GM21786 (cell line): ENCODE measurements around the gene HCFC2.
A peak's percentile ranks its signal among the peaks of the same experiment; 100 is the strongest.

ENCODE experiments used
- ATAC-seq: cut with Tn5 transposase; IDR thresholded peaks from one replicate; pipeline ENCODE4 v1.9.1; 2021; ENCODE audit not compliant: unreplicated experiment

Gene HCFC2

DNA sequence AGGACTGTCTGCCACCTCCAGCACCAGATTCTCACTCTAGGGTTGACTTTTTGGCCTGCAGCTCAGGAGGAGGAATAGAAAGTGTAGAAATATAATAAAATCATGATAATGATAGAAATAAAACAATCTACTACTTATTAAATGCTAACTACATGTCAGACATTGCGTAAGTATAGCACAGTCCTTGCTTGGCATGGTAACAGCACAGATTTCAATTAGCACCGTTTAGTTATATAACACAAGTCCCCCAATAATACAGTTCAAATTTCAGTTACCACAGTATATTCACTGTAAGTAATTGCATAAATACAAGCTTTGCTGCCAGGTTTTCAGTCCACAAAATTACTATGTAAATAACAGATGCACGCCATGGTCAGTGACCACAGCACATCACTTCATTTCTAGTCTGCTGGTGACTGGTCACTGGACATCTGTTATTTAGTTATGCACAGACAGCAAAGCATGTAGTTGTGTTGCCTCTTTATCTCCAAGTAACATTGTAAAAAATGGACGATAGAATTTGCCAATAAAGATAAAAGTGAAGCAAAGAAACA, 7.8 kb upstream of the HCFC2 start:
- ATAC-seq: no peak

DNA sequence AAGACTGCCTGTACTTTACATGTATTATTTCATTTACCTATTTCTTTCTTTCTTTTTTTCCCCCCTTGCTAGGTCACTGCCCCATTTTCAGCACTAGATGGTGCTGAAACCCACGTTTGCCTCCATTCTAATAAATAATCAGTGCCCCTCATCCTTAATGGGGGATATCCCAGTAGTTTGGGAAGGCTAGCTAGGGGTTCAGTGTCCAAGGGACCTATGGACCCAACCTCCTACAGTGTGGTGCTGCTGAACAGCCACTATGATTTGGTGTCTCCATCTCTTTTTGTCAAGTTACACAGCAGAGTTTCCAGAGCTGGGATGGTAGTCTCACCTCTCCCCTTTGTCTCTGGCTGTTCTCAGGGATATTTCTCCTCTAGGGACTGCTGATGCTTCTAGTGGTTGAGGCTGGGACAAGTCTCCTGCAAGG, 6.5 kb upstream of the HCFC2 start:
- ATAC-seq: no peak

DNA sequence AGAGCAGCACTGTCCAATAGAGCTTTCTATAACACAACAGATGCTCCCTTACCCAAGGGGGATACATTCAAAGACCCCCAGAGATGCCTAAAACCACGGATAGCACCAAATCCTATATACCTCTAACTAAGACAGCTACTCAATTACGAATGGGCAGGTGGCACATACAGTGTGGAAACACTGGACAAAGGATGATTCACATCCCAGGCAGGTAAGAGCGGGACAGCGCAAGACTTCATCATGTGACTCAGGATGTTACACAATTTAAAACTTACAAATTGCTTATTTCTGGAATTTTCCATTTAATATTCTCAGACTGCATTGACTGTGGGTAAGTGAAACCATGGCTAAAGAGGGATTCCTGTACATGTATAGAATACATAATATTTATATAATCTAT, 5.5 kb upstream of the HCFC2 start:
- ATAC-seq: no peak

DNA sequence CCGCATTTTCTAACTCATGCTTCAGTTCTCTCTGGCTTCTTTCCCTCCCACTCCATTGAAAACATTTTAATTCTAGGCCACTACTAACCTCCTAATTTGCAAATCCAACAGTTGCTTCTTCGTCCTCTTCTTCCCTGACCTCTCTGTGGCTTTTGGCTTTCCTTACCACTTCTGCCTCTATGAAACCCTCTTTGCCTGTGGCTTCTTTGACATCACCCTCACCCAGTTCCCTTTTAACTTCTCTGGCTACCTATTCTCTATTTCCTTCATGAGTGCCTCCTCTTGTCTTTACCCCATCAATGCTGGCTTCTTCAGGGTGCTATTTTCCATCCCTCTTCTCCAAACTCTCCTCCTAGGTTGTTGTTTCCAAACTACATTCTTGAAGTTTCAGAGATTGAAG, 4.4 kb upstream of the HCFC2 start:
- no peak for ATAC-seq

DNA sequence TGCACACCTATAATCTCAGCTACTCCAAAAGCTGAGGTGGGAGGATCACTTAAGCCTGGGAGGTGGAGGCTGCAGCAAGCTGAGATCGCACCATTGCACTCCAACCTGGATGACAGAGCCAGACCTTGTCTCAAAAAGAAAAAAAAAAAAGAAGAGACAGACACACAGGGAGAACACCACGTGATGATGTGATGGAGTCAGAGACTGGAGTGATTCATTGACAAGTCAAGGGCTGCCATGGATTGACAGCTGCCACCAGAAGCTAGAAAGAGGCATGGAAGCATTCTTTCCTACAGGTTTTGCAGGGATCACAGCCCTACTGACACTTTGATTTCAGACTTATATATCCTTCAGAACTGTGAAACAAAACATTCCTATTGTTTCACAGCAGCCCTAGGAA, 3.5 kb upstream of the HCFC2 start:
- no peak for ATAC-seq

DNA sequence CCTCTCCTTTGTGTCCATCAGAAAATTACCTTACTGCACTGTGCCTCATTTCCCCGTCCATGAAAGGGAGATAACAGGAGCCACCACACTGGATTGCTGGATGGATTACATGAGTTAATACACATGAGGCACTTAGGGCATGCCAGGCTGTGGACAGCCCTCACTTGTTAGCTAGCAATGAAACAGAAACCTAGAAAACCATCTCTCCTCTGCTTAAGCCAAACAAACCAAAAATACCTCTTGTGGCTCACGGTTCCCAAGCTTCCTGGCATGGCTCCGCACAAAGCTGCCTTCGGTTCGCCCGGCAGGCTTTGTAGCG, 660 bp upstream of the HCFC2 start:
- peak; percentile 27 for ATAC-seq

DNA sequence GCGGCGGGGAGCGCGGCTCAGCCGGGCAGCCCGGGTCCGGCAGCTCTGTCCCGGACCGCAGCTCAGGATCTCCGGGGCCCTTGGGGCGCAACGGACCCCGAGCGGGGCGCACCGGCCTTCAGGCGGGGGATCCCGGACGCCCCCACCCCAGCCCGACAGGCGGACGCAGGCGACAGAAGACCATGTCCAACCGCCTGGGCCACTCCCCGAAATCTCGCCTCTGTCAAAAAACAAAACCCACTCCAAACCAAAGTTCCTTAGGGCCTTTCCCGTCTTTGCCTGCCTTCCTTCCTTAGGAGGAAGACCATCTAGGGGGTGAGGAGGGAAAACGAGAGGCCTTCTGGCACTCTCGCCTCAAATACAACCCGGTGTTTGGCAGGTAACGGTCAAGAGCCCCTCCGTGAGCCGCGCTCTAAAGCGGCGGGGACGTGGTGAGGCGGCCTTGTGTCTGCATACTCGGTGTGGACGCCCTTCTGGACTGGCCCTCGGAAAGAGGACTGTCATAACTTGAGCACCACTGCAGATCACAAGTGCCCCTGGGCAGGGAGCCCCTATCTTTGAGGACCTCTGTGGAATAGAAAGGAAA, 604 bp downstream of the HCFC2 start:
- ATAC-seq: no peak

DNA sequence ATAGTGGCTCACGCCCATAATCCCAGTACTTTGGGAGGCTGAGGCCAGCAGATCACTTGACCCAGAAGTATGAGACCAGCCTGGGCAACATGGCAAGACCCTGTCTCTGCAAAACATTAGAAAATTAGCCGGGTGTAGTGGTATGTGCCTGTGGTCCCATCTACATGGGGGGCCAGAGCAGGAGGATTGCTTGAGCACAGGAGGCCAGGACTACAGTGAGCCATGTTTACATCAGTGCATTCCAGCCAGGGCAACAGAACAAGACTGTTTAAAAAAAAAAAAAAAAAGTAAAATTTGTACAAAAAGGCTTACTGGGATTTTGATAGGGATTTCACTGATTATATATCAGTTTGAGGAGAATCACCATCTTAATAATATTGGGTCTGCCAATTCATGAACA, 7.8 kb downstream of the HCFC2 start:
- ATAC-seq: no peak

DNA sequence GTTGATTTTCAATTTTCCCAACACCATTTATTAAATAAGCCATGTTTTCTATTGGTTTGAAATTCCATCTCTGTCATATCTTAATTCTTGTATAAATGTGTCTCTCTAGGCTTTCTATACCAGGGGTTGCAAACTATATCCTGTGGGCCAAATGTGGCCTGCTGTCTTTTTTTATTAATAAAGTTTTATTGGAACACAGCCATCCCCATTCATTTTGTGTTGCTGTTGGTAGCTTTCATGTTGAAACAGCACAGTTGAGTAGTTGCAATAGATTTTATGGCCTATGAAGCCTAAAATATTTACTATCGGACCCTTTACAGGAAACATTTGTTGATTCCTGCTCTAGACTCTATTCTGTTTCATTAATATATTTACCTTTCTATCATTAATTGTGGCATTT, 9.4 kb downstream of the HCFC2 start:
- no peak for ATAC-seq

DNA sequence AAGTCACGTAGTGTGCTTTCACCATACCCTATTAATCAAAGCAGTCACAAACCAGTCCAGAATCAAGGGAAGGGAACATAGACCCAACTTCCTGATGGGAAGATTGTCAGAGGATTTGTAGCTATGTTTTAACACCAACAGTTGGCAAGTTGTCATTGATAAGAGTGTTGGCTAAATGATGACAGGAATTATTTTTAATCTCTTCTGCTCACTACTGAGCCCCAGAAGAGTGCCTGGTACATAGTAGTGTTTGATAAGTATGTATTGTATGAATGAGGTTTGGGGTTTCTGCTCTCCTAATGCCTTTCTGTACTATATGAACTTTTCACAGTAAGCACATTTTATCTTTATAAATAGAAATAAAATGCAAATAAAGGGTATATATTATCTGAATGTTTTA, 14.7 kb downstream of the HCFC2 start:
- no peak for ATAC-seq

DNA sequence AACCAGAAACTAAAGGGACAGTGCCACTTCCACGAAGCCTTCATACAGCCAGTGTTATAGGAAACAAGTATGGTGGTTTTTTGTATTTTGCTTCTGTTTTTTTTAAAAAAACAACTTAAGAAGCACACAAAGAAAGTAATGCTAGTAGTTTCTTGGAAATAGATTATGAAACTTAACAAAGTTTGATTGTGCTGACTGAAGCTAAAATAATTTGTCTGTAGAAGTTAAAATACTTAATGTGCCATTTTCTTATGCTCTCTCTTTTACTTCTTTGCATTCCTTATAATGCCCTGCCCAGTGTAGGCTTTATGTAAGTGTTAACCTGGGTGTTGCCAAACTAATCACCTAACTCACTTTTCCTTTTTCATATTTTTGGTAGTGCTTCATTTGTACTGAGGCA, 16.4 kb downstream of the HCFC2 start:
- ATAC-seq: no peak

DNA sequence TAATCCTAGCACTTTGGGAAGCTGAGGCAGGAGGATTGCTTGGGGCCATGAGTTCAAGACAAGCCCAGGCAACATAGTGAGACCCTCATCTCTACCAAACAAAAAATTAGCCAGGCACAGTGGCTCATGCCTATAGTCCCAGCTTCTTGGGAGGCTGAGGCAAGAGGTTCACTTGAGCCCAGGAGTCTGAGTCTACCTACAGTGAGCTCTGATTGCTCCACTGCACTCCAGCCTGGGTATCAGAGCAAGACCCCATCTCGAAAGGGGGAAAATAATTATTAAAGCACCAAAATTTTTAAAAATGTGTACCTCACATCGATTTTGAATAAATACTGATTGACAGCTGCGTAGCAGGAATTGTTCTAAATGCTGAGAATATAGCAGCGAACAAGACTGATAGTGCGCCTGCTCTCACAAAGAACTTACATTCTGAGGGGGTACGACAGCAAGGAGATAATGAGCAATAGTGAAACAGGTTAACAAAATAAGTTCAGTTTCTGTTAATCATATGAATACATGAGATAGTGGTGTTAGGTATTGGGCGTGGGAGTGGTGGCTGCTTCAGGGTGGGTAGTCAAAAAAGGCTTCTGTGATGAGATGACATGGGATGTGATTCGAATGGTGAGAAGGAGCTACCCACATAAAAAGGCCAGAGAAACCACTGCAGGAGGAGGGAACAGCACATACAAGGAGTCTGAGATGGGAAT, 19.6 kb downstream of the HCFC2 start:
- peak; percentile 70 for ATAC-seq

DNA sequence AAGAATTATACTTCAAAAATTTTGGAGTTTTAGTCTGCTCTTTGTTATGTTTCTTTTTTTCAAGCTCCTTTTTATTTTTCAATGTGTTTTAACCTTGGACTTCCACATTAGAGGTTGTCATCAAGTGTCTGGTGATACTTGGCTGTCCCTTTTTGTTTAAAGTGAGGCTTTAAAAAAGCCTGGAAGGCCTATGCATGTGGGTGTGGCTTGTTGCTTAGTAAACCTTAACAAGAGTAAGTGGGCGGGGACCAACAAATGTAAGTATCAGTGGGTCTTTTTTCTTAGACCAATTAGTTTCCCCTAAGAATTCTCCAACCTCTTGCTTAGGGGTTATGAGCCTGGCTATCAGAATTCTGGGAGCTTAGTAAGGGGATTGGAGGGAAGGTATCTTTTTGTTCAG, 26.4 kb downstream of the HCFC2 start:
- no peak for ATAC-seq

DNA sequence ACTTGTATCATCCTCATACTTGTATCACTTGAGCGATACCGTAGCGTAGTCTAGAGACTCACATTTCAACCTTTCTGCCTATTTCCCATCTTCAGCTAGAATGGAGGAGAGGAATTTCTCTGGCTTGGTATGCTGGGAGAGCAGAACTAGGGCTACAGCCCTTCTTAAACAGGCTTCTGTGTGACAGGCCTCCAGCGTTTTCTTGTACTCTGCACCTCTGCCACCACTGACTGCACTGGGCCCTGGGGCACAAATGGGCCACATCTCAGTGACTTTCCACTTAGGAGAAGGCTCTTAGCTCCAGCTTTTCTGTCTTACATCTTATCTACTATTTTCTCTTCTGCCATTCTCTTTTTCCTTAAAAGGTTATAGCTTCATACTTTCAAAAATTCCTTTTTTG, 26.8 kb downstream of the HCFC2 start:
- ATAC-seq: no peak

DNA sequence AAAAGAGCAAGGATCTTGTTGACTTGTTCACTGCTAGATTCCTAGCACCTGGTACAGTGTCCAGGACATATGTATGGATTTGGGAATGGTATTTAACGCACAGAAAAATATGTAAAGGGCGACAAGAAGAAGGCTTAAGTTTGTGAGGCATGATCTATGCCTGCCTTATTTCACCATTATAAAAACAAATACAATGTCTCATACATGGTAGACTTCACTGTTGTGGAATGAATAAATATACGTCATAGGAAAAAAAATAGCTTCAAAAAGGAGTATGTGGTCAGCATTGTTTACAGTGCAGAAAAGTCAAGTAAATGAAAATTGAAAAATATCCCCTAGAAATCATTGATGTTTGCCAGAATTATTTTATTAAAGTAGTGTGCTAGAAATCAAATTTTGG, 30.0 kb downstream of the HCFC2 start:
- ATAC-seq: no peak

DNA sequence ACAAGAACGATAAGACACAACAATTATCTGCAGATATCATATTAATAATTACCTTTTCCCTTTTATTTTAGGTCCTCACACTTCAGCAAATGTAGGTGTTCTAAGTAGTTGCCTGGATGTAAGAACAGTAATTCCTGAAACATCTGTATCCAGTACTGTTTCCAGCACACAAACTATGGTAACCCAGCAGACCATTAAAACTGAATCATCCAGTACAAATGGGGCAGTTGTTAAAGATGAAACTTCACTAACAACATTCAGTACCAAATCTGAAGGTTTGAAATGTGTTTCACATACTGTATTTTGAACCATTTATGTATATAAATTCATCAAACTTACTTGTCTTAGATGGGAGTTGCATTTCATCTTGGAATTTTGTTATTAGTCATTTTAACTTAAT, 31.0 kb downstream of the HCFC2 start:
- no peak for ATAC-seq

DNA sequence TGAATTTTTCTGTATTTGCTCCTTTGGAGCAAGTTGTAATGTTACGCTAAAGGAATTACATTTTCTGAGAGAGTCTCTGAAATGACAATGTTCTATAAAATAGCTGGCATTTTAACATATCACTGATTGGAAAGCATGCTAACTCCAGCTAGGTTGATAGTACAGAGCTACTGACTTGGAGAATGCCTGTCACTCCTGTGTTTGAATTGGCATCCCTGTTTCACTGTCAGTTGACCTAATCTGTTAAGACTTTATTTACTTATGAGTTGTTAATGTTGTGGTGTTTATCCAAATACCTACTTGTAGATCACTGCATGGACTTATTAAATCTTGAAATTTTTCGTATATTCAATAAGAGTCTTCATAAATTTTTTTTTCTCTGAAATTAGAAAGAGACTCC, 33.6 kb downstream of the HCFC2 start:
- ATAC-seq: no peak

DNA sequence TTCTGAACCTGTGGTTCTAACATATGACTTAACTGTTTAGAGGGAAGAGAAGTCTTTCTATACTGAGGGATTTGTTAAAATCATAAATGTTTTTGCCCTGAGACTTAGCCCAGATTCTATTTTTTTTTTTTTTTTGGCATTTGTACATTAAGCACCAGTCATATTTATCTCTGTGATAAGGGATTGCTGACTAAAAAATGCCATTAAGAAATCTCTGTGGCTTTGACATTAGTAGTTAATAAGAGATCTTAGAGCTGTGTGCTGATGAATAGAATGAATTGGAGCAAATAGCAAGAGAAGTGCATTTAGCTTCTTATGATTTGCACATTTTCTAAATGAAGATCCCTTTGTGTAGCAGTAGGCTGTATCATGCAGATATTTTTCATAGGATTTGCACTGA, 41.1 kb downstream of the HCFC2 start:
- no peak for ATAC-seq

DNA sequence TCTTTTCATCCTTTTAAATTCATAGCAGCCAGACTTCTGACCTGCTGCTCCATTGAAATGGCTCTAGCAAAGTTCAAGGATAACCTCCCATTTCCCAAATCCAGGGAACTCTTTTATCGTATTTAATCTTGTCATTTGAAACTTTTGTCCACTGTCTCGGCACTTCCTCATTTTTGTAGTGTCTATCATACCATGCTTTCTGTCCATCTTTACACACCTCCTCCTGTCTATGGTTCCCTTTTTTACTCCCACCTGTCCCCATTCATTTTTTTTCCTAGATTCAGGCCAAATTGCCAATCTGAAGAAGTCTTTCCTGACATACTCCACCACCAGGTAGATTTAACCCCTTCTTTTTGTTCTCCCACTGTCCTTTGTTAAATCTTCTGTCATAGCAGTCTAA, 42.6 kb downstream of the HCFC2 start:
- ATAC-seq: no peak

DNA sequence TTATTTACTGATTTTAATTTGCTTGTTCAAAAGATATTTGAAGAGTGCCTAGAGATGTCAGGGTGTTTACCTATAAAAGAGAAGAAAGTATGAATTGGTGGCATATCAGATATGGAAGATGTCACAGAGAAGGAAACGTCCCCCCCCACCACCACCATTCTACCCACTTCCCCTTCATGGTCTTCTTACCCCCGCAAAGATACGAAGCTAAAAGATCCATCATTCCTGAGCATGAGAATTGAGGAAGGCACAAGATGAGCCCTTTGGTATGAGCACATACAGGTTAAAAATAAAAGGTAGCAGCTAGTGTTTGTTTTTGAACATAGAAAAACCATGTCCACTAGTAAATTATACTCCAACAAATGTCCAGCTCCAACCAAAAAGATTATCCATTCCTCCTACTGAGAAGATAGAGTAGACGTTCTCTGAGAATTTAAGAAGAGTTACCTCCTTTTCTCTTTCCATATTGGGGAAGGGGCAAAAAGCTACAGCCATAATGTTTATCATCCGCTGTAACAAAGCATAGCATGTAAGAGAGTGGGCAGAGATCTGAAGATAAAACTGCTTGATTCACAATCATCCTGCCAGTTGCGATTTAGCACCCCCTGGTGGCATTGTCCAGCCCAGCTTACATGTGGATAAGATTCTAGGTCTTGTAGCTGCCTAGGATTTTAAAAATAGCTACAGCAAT, 44.6 kb downstream of the HCFC2 start:
- no peak for ATAC-seq

DNA sequence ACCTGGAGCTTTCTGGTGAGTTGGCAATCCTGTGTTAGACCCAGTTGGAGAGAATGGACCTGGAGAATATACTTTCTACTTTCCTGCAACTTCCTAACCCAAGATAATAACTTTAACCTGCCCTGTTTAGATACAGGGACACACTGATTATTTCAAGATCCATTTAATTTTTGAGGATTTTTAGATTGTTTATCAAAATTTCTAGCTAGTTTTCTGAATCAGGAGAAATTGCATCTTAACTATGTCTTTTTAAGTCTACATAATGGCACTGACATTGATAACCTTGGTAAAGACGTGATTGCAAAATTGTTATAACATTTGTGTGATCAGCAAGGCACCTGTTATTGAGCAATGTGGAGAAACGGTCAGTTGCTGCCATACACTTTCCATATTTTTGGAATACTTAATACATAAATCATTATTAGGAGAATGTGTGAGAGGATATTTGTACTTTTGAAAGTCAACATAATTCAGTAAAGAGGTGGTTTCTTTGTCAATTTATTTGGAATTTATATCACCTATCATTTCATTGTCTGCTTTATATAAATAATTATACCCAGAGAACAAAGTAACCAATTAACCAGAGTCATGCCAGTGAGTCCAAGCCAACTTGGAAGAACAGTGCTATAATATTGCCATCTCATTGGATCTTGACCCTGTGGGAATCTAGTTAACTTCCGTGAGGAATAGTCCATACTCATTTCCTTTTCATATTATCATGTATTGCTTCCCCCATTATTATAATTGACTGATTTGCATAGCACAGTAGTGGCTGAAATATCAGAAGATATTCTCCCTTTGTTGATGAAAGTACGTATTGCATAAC, 45.3 kb downstream of the HCFC2 start:
- no peak for ATAC-seq
